Measurements from ENCODE around the gene PTPRE. TPM values are rescaled to one million over a fixed set of nuclear protein-coding genes. Genes with fewer than 3 reads are reported as not detected.

Gene PTPRE
- total RNA-seq, 1 donor from 2014 or later, result 17.4 TPM

DNA sequence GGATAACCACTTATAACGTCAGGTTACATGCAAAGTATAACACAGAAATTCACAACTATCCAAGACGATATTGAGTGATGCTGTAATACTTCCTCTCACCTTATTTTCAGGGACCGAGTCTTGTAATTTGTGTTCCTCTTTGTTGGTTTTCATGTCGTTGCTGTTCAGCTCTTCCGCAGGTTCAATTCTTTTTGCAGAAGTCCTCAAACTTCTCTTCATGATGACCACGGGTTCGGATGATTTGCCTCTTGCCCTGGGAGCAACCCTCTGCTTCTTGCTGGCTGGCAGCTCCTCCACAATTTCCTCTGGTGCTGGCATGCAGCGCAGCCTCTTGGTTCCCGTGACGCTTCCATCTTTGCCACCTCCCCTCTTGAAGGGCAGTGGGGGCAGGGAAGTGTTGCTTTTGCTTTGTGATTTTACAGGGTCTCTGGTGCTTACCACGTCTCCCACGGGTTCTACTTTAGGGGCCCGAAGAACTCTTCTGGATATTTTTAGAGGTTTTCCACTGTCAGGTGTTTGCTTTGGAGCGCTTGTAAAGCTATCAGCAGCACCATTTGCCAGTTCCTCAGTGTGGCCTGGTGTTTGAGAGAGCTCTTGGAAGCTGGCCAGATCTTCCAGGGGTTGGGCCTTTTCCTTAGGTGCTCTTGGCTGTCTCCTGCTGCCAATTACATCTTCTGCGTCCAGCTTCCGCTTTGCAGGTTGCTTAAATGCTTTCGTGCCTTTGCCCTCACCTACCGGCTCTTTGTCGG is 195.8 kb downstream of the PTPRE start:
- DNase-seq (ENCODE audit: missing footprints) (no peak), ATAC-seq (no peak)
- intact Hi-C loops (cut with DNase I), result no loop called here

DNA sequence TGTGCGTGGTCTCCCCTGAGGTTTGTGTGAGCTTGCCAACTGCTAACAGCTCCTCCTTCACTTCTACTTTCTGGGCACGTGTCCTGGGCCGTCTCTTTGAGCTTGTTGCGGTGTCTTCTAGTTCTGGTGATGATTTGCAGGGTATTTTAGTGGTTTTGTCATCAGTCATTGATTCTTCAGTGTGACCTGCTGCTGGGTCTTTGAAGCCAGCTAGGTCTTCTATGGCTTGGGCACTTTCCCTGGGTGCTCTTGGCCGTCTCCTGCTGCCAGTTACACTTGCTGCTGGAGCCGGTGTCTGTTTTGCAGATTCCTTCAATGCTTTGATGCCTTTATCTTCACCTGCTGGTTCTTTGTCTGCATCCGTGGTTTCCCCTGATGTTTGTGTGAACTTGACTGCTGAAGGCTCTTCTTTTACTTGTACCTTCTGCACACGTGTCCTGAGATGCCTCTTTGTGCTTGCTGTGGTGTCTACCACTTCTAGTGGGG is 196.4 kb downstream of the PTPRE start:
- no peak for DNase-seq (ENCODE audit: missing footprints)
- ATAC-seq, result no peak
- intact Hi-C loops (cut with DNase I), result no loop called here

- intact Hi-C loops (cut with DNase I), result no loop called here
- ATAC-seq (no peak), DNase-seq (ENCODE audit: missing footprints) (no peak)
Observed at GRCh38 chr10:128105383-128105782, 198.5 kb downstream of the PTPRE start.

GRCh38 chr10:128109707-128110106 is 202.8 kb downstream of the PTPRE start:
- no peak for ATAC-seq
- intact Hi-C loops (cut with DNase I), result no loop called here

DNA sequence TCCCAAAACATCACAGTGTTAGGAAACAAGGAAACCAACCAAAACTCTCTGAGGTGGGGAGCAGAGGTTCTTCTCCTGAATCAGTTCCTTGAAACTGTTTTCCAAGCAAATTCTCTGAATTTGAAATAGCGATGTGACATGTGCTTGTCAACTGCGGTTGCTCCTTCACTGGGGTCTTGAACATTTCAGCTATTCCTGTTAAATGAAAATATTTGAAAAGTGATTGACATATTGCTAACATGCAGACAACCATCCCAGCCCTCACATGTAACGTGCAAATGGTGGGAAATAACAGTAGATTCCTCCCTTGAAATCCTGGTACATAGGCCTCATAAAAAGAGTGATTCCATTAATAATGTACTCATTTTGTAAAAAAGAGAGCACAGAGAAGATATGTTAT is 203.4 kb downstream of the PTPRE start:
- DNase-seq (ENCODE audit: missing footprints) (no peak), ATAC-seq (no peak)
- intact Hi-C loops (cut with DNase I), result no loop called here

More at GRCh38 chr10:128109707-128110106, 202.8 kb downstream of the PTPRE start:
- no peak for DNase-seq (ENCODE audit: missing footprints)

DNA sequence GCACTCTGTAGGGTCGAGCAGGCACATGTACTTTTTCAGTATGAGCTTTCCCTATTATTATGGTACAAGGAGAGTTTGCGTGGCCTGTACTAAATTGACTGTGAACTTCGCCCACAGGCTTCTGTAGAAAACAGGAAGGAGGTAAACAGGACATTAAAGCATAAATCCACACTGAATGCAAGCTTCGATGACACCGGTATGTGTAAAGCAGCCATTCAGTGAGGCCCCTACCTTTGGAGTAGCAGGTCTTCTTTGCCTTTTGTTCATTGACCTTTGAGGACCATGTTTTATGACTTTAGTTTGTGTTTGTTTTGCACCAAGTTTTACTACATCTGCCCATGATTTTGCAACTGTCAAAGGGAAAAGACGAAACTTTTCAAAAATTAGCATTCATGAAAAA is 204.8 kb downstream of the PTPRE start:
- no peak for DNase-seq (ENCODE audit: missing footprints)
- ATAC-seq, result no peak
- intact Hi-C loops (cut with DNase I), result no loop called here

DNA sequence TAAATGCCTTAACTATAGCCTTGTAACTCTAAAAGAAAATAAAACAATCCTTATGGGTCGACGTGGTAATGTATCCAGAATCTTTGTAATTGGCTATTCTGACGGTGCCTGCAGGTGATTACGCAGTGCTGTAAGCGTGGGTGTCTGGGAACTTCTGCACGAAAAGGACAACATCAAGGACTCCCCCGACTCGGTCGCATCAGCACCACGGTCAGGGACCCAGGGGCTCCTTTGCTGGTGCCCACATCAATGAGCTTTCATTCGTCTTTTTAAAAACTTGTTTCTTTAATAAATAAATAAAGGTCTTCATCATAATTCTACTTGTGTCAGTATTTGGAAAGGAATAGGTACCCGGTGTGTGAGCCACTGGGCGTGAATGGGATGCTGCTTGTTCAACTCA is 206.1 kb downstream of the PTPRE start:
- ATAC-seq (no peak), DNase-seq (ENCODE audit: missing footprints) (no peak)
- intact Hi-C loops (cut with DNase I), result no loop called here

DNA sequence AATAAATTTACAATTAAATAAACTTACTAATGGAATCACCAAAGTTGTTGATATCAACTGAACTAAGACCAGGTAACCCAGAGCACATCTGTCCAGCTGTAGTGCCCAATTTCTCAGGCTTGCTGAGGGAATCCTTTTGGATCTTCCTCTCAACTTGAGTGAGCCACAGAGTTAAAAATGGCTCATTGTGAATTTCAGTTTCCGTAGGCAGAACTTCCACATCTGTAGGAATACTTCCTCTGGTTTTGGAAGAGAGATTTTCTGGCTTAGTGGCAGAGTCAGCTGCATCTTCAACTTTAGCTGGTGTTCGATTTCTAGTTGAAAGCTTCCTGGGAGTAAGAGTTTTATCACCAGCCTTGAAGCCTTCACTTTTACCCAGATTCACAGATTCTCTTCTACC is 208.0 kb downstream of the PTPRE start:
- intact Hi-C loops (cut with DNase I), result no loop called here
- ATAC-seq (no peak), DNase-seq (ENCODE audit: missing footprints) (no peak)

DNA sequence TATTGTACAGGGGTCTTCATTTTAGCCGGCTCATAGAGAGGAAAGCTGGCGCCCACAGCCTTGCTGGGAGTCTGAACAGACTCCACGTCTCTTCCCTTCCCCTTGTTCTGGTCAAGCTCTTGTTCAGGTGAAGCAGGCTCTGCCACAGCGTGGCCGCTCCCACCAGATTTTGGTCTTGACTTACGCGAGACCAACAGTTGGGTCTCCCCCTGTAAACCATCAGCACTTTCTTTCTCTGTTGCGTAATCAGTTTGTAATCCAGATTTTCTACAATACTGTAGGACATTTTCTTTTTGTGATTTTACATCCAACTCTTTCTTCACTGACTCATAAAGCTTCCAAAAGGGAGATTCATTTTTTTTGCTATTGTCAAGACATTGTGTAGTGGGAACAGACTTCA is 208.5 kb downstream of the PTPRE start:
- intact Hi-C loops (cut with DNase I), result no loop called here
- ATAC-seq (no peak), DNase-seq (ENCODE audit: missing footprints) (no peak)

DNA sequence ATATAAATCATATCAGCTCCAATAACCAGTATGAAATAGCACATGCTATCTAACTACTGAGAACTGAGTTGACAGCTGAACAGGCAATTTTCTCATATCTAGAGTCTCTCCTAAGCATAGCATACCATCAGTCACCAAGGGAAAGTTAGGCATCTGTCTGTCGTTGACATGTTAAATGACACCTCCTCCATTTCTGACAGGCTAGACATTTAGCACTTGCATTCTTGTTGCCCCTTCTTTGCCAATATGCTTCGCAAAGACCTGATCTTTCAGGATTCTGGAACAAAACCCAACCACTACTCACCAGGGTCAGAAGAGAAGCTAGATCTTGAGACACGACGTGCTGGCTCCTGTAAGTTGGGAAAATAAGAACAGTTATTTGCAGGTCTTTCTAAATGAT is 209.3 kb downstream of the PTPRE start:
- no peak for ATAC-seq
- no peak for DNase-seq (ENCODE audit: missing footprints)
- intact Hi-C loops (cut with DNase I), result no loop called here

GRCh38 chr10:128116851-128117615 is 210.1 kb downstream of the PTPRE start:
- ATAC-seq, result no peak
- no peak for DNase-seq (ENCODE audit: missing footprints)
- intact Hi-C loops (cut with DNase I), result no loop called here

- DNase-seq (ENCODE audit: missing footprints), result no peak
- no peak for ATAC-seq
- intact Hi-C loops (cut with DNase I), result no loop called here
Observed at GRCh38 chr10:128121750-128122412, 215.0 kb downstream of the PTPRE start.

DNA sequence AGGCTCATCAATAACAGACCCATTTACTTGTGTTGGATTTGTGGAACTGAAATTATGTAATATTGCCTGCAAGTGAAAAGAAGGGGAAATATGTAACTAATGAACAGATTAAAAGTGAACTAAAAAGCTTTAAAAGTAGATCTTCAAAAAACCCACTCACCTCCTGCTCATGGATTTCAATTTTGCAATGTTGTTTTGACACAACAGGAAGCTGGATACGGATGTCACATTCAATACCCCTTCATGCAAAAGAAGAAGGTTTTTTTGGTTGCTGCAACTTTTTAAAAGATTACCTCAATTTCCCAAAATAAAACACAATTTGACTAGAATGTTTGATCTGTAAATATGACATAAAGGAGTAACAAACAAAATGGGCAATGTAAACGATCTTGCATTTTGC is 216.0 kb downstream of the PTPRE start:
- no peak for DNase-seq (ENCODE audit: missing footprints)
- no peak for ATAC-seq
- intact Hi-C loops (cut with DNase I), result no loop called here

- intact Hi-C loops (cut with DNase I), result no loop called here
- no peak for ATAC-seq
- DNase-seq (ENCODE audit: missing footprints), result no peak
Observed at GRCh38 chr10:128123846-128124245, 216.9 kb downstream of the PTPRE start.

GRCh38 chr10:128124813-128125403 is 218.0 kb downstream of the PTPRE start:
- ATAC-seq (no peak), DNase-seq (ENCODE audit: missing footprints) (no peak)
- intact Hi-C loops (cut with DNase I), result no loop called here

- intact Hi-C loops (cut with DNase I), result no loop called here
- ATAC-seq (no peak), DNase-seq (ENCODE audit: missing footprints) (peak; percentile 72)
Observed at GRCh38 chr10:128125416-128125943, 218.6 kb downstream of the PTPRE start.

DNA sequence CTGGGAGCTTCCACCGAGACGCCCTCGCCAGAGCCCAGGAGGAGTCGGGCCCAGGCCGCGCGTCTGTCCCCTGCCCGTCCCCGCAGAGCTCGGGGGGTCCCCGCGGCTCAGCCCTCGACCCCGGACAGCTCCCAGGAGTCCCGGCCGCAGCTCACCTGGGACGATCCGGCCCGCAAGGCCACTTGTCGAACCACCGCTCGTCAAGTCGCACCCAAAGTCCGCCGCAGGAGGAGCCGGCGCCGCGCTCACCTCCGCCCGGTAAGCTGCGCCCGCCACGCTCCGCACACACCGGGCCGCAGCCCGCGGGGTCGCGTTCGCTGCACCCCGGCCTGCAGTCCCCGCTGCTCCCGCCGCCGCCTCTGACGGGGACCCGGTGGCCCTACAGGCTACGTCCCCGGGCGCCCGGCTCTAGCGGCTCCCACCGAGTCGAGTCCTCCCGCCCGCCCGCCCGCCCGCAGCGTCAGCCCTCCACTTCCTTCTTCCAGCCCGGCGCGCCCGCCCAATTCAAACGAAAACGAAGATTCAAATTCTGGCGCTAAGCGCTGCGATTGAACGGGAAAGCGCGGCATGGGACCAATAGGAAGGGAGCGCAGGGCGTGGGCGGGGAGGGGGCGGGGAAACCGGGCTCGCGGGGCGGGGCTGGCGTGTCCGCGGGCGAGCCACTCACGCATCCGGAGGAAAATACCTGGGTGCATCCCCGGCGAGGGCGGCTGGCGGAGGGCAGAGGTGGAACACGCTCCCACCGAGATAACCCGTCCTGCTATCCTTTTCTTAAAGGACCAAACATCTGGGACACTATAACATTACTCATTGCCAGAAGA is 219.3 kb downstream of the PTPRE start, which contains the start of gene MKI67:
Gene MKI67 (minus strand): TSS at position 480 of the 821 bp plus-strand sequence. CDS start 756 bp downstream, outside the sequence.
- intact Hi-C loops (cut with DNase I), result no loop called here
- peak; percentile 94 for DNase-seq (ENCODE audit: missing footprints)
- ATAC-seq, result peak; percentile 95

DNA sequence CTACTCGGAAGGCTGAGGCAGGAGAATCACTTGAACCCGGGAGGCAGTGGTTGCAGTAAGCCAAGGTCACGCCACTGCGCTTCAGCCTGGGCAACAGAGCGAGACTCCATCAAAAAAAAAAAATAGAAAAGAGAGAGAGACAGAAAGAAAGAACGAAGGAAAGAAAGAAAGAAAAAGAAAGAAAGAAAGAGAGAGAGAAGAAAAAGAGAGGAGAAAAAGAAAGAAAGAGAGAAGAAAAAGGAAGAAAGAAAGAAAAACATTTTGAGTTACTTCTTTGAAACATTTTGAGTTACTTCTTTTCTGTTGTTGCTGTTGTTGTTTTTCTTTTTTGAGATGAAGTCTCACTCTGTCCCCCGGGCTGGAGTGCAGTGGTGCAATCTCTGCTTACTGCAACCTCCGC is 221.7 kb downstream of the PTPRE start:
- intact Hi-C loops (cut with DNase I), result no loop called here
- DNase-seq (ENCODE audit: missing footprints), result no peak
- no peak for ATAC-seq

Measured in Right ventricle myocardium inferior (tissue), 1 donor.